HL-60 (cell line): ENCODE results near the gene MTA2.

Source experiments
- DNase-seq, 2 experiments: peaks; one replicate each; pipeline ENCODE4 v3.0.0-alpha.2; 2010 to 2020; ENCODE audit warnings: low read depth in 1 of 2, low spot score in 1 of 2
- H3K27ac ChIP-seq: fragments of 250-450 bp; sonication (Bioruptor Pico); replicated peaks from 2 replicates; pipeline ENCODE4 v1.5.1; 2020; ENCODE audit warnings: mild to moderate bottlenecking, moderate library complexity
- H3K27me3 ChIP-seq: fragments of 250-450 bp; sonication (Bioruptor Pico); 2 replicates; pipeline ENCODE4 v1.5.1; 2021; ENCODE audit warnings: mild to moderate bottlenecking, moderate library complexity; ENCODE audit not compliant: insufficient read depth, poor library complexity, severe bottlenecking
- H3K4me3 ChIP-seq: replicated peaks from 2 replicates; pipeline ENCODE4 v1.5.1; 2011; ENCODE audit warnings: mild to moderate bottlenecking, control low read depth, low read length; ENCODE audit not compliant: insufficient read depth
- GABPA ChIP-seq: IDR thresholded peaks from 2 replicates; pipeline ENCODE4 v1.6.1; 2012; ENCODE audit warnings: low read depth
- POLR2AphosphoS5 ChIP-seq: IDR thresholded peaks from 2 replicates; pipeline ENCODE4 v1.6.1; 2012; ENCODE audit warnings: low read depth
- SPI1 ChIP-seq: IDR thresholded peaks from 2 replicates; pipeline ENCODE4 v1.6.1; 2012; ENCODE audit warnings: low read depth, mild to moderate bottlenecking, borderline replicate concordance
- TF ChIP-seq, protein P1 (sequence below): IDR thresholded peaks from 2 replicates; pipeline ENCODE4 v1.6.1; 2012; ENCODE audit warnings: low read depth; ENCODE audit not compliant: insufficient replicate concordance
- TF ChIP-seq, protein P2 (sequence below): IDR thresholded peaks from one replicate; pipeline ENCODE4 v1.5.1; 2011; ENCODE audit warnings: low read length, control low read depth, inconsistent platforms; ENCODE audit not compliant: insufficient read depth

The MTA2 gene

DNA sequence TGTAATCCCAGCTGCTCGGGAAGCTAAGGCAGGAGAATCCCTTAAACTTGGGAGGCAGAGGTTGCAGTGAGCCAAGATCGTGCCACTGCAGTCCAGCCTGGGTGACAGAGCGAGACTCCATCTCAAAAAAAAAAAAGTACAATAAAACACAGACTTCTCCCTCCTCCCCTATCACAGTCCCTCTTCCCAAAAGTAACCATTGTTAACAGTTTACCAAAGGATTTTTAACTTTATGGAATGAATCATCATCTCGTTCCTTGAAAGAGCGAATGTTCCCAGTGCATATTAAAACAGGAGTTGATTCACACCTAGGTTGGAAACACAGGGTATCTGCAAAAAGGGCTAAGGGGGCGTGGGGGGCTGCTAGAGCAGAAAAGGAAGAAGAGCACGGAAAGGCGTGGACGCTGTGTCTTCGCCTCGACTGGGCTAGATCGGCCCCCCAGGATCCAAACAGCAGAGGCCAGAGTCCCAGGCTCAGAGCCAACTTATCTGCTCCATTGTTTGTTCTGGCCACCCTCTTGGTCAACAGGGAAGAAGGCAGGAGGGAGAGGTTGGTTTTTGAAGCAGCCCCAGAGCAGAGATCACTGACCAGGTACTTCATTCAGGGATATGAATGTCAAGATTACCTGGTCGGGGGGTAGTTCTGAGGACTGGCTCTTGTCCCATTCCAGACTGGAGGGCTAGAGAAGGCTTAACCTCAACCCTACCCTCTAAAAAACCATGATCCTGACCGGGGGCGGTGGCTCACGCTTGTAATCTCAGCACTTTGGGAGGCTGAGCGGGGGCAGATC, 52.9 kb downstream of the MTA2 start:
- Histone ChIP-seq H3K4me3 (no peak overlapping the region), H3K27me3 (no peaks in the 10 kb centered on the region), H3K27ac (no peak overlapping the region)
- TF ChIP-seq, protein P1, sequence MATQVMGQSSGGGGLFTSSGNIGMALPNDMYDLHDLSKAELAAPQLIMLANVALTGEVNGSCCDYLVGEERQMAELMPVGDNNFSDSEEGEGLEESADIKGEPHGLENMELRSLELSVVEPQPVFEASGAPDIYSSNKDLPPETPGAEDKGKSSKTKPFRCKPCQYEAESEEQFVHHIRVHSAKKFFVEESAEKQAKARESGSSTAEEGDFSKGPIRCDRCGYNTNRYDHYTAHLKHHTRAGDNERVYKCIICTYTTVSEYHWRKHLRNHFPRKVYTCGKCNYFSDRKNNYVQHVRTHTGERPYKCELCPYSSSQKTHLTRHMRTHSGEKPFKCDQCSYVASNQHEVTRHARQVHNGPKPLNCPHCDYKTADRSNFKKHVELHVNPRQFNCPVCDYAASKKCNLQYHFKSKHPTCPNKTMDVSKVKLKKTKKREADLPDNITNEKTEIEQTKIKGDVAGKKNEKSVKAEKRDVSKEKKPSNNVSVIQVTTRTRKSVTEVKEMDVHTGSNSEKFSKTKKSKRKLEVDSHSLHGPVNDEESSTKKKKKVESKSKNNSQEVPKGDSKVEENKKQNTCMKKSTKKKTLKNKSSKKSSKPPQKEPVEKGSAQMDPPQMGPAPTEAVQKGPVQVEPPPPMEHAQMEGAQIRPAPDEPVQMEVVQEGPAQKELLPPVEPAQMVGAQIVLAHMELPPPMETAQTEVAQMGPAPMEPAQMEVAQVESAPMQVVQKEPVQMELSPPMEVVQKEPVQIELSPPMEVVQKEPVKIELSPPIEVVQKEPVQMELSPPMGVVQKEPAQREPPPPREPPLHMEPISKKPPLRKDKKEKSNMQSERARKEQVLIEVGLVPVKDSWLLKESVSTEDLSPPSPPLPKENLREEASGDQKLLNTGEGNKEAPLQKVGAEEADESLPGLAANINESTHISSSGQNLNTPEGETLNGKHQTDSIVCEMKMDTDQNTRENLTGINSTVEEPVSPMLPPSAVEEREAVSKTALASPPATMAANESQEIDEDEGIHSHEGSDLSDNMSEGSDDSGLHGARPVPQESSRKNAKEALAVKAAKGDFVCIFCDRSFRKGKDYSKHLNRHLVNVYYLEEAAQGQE, result no peak
- TF ChIP-seq, protein P2, sequence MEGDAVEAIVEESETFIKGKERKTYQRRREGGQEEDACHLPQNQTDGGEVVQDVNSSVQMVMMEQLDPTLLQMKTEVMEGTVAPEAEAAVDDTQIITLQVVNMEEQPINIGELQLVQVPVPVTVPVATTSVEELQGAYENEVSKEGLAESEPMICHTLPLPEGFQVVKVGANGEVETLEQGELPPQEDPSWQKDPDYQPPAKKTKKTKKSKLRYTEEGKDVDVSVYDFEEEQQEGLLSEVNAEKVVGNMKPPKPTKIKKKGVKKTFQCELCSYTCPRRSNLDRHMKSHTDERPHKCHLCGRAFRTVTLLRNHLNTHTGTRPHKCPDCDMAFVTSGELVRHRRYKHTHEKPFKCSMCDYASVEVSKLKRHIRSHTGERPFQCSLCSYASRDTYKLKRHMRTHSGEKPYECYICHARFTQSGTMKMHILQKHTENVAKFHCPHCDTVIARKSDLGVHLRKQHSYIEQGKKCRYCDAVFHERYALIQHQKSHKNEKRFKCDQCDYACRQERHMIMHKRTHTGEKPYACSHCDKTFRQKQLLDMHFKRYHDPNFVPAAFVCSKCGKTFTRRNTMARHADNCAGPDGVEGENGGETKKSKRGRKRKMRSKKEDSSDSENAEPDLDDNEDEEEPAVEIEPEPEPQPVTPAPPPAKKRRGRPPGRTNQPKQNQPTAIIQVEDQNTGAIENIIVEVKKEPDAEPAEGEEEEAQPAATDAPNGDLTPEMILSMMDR, result no peak
- TF ChIP-seq POLR2AphosphoS5, result no peak
- TF ChIP-seq GABPA, result no peak
- TF ChIP-seq SPI1, result no peak
- no peak for DNase-seq

DNA sequence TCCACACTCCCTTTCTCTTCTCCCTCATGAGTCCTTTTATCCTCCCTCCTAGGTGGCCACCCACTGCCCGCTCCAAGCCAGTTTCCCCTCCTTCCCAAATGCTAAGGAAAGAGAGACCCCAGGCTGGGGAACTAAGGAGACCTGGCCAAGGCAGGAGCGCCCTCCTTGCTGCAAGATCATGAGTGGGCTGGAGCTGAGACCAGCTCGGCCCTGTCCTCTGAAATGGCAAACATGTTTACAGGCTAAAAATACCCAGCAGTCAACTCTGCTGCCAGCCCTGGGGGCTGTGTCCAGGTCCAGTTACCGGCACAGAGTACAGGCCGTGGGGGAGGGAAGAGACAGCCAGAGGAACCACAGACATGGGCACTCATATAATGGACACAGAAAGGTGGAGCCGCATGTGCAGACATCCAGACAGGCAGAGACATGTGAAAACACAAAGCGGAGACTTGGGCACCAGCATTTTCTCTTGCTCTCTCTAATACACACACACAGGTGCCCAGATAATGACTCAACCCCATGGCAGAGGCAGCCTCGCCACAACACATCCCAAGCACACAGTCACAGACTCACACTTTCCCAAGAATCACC, 53.9 kb downstream of the MTA2 start:
- H3K4me3 ChIP-seq, result no peak overlapping the region
- no peak for DNase-seq
- TF ChIP-seq POLR2AphosphoS5 (no peak), GABPA (no peak), SPI1 (no peak)
- TF ChIP-seq, protein P2, result no peak
- TF ChIP-seq, protein P1, result no peak
- H3K27me3 ChIP-seq, result no peaks in the 10 kb centered on the region
- H3K27ac ChIP-seq, result no peak overlapping the region

DNA sequence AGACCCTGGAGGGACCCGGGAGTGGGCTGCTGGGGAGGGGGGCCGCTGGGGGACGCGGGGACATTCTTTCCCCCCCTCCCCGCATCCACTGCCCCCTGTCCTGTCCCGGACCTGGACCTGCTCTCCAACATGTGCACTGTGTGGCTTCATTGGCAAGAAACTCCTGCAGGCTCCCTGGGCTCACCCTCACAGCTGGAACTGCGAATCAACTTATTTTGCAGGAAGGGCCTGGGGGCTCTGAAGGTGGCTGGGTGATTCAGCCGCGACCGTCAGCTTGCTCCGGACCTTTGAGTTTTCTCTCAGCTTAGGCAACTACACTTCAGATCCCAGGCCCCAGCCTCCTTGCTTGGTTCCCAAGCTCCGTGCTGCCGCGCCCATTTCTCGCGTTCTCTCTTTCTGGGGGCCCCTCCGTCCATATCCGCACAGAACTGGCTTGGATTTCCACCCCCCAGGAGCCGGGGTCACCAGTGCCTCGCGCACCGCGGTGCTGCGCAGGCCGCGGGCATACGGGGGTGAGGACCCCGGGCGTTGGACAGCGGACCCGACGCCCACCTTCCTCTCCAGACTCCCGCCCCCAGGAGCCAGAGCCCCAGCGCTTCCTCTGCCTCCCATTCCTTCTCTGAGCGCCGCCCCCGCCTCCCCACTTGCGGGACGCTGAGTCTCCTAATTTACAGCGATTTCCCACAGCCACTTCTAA, 54.6 kb downstream of the MTA2 start:
- no peak overlapping the region for H3K27ac ChIP-seq
- no peak for DNase-seq
- TF ChIP-seq SPI1, result no peak
- TF ChIP-seq, protein P2, result no peak
- TF ChIP-seq POLR2AphosphoS5, result no peak
- TF ChIP-seq, protein P1, result no peak
- no peak for TF ChIP-seq GABPA
- no peaks in the 10 kb centered on the region for H3K27me3 ChIP-seq
- H3K4me3 ChIP-seq, result peak overlapping the region; percentile 65
